ENCODE data around the gene SRRM3.
A peak's percentile ranks its signal among the peaks of the same experiment; 100 is the strongest.
"Not testable (repeated sequence)": the region's sequence is repeated elsewhere in the genome, so short reads cannot be mapped to it uniquely, and the experiment has no call there.

SRRM3 gene

GRCh38 chr7:76267107-76267893, 65.6 kb downstream of the SRRM3 start:
- no peak for DNase-seq

GRCh38 chr7:76267894-76268183, 66.1 kb downstream of the SRRM3 start:
- DNase-seq = no peak

DNA sequence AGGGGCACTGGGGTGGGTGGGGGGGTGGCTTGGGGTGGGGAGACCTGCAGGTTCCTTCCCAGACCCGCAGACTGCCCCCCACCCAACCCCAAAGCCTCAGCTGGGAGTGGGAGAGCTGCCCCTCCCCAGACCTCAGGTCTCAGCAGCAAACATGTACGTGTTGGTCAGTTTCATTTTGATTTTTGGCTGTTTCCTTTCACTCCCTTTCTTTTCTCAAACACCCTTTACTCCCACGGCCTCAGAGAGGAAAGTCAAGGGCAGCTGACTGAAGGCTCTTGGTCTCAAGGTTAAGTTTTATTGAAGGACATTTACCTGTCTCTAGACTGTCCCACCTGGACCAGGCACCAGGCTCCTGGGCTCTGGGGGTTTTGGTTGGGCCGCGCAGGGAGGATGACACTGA, 66.7 kb downstream of the SRRM3 start:
- no peak for DNase-seq

DNA sequence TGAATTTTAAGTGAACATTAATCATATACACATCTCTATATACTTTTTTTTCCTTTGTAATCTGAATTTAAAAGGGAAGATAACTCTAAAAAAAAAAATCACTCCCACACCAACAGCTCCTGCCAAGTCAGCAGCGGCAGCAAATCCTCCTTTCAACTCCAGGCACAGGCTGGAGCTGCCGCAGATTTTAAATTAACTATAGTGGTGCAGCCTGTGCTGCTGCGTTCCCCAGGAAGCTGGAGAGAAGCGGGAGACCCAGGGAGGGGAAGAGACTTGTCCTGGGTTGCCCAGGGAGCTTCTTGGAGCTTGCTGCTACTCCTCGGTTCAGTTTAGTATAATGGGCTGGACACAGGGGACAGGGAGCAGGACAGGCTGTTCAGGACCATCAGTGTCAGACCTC, 68.2 kb downstream of the SRRM3 start:
- no peak for DNase-seq

DNA sequence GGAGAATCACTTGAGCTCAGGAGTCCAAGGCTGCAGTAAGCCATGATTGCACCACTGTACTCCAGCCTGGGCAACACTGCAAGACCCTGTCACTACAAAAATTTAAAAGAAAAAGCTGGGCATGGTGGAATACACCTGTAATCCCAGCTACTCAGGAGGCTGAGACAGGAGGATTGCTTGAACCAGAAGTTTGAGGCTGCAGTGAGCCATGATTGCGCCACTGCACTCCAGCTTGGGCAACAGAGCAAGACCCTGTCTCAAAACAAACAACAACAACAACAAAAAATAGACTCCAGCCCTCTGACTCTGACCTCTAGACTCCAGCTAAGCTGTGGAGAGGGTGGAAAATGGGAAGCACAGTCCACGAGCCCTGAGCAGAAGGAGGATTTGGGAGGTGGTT, 69.7 kb downstream of the SRRM3 start:
- not testable (repeated sequence) for DNase-seq

GRCh38 chr7:76272142-76272541, 70.4 kb downstream of the SRRM3 start:
- DNase-seq = no peak

- DNase-seq = no peak
Observed at GRCh38 chr7:76272851-76273497, 71.3 kb downstream of the SRRM3 start.

GRCh38 chr7:76273503-76273902, 71.8 kb downstream of the SRRM3 start:
- no peak for DNase-seq

DNA sequence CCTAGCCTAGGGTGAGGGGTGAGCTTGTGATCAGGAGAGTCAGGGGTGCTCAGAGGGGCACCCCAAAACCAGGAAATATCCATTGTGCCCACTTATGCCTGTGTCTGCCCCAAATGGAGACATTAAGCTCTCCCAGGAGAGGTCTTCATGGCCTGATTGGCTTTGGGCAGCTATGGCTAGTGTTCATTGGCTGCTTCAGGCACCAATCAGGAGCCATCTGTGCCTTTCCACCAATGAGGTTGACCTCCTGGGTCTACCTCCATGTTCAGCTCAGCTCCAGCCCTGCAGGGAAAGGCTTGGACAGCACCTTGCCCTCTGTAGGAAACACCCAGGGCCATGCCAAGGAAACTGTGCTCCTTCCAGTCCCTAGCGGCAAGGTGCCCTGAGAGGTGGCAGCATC, 76.8 kb downstream of the SRRM3 start:
- no peak for DNase-seq

- no peak for DNase-seq
Observed at GRCh38 chr7:76280408-76280807, 78.7 kb downstream of the SRRM3 start.

- DNase-seq = no peak
Observed at GRCh38 chr7:76281006-76281705, 79.5 kb downstream of the SRRM3 start.

DNA sequence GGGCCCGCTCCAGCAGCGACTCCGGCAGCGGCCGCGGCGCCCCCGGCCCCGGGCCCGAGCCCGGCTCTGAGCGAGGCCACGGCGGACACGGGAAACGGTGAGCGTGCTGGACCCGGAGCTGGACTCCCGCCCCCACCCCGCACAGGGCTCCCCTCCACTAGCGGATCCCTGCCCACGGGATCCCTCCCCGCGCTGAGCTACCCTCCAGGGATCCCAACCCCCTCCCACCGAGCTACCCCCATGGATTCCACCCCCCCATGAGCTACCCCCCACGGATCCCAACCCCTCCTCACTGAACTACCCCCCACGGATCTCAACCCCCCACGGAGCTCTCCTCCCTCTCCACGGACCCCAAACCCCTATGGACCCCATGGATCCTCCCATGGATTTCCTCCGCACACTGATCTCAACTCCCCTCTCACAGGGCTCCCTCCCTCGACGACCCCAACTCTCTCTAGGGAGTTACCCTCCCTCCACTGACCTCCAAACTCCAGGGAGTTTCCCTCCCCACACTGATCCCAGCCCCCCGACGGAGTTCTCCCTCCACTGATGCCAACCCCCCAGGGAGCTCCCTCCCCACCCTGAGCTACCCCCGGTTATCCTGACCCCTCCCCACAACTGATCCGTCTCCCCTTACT, 80.1 kb downstream of the SRRM3 start:
- no peak for DNase-seq

DNA sequence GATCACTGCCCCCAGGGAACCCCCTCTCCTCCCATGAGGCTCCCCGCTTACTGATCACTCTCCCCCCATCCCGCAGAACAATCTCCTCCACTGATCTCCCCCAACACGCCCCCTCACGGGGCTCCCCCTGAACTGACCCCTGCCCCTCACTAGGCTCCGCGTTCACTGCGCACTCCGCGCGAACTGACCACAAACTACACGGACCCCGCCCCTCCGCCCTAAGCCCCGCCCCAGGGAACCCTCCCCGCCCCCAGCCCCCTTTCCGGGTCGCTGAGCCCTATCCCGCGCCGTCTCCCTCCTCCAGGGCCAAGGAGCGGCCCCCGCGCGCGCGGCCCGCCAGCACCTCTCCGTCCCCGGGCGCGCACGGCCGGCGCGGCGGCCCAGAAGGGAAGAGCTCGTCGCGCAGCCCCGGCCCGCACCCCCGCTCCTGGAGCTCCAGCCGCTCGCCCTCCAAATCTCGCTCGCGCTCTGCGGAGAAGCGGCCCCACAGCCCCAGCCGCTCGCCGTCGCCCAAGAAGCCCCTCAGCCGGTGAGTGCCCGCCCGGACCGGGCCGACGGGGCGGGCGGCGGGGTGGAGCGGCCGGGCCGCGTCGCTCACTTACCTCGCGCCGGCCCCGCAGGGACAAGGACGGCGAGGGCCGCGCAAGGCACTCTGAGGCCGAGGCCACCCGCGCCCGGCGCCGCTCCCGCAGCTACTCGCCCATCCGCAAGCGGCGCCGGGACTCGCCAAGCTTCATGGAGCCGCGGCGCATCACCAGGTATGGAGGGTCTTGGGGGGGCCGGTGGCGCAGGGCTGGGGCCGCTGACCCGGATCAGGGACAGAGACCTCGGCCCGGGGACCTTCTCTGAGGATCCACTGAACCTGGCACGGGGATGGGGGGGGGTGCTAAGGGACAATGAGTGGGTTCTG, 80.9 kb downstream of the SRRM3 start:
- no peak for DNase-seq

- no peak for DNase-seq
Observed at GRCh38 chr7:76283254-76284159, 81.8 kb downstream of the SRRM3 start.

DNA sequence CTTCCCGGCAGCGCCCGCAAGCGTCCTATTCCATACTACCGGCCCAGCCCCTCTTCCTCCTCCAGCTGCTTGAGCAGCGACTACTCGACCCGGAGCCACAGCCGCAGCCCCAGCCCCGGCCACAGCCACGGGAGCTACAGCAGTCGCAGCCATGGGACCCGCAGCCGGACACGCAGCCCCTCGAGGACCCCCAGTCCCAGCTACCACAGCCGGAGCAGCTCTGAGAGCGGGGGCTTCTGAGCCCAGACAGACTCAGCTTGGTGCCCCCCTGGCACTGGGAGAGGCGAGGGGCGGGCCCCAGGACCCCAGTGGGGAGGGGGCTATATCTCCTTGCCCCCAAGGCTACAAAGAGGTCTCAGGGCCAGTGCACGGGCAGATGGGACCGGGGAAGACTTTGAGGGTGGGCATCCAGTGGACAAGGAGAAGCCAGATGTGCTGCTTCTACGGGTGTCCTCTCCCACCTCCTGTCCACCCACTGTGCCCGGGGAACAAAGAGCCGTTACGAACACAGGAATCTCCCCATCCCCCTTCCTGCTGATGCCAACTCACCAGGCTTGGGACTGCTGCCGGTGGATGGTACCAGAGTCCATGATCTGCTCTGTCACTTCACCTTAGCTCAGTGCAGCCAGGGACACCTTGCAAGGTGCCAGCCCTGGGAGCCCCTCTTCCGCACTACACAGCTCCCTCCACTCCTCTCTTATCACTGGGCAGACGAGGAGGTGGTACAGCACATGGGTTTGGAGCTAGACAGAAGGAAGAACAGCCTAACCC, 84.1 kb downstream of the SRRM3 start:
- DNase-seq = no peak

DNA sequence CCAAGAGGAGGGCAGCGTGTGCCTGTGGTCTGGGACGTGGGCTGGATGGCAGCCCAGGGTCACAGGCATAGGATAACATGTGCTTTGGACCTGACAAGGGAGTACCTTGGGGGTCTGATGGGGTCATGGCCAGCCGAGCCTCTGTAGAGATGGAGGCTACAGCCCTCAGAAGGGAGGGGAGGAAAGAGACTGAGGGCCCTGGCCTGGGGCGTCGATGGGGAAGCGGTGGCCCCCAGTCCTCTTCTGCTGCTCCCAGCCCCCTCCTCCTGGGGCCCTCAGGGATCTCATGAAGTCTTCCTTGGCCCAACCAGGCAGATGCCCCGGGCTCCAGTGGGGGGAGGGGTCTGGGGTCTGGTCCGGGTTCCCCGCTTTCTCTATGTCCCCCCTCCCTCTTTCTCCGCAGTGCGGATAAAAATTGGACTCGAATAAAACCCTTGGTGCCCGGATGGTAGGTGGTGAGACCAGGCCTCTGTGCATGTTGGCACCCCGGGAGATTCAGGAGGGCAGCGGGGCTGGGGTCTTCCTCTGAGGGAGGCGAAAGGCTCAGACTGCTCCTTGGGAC, 85.2 kb downstream of the SRRM3 start:
- DNase-seq = no peak

GRCh38 chr7:76290847-76291350, 89.2 kb downstream of the SRRM3 start:
- not testable (repeated sequence) for DNase-seq

DNA sequence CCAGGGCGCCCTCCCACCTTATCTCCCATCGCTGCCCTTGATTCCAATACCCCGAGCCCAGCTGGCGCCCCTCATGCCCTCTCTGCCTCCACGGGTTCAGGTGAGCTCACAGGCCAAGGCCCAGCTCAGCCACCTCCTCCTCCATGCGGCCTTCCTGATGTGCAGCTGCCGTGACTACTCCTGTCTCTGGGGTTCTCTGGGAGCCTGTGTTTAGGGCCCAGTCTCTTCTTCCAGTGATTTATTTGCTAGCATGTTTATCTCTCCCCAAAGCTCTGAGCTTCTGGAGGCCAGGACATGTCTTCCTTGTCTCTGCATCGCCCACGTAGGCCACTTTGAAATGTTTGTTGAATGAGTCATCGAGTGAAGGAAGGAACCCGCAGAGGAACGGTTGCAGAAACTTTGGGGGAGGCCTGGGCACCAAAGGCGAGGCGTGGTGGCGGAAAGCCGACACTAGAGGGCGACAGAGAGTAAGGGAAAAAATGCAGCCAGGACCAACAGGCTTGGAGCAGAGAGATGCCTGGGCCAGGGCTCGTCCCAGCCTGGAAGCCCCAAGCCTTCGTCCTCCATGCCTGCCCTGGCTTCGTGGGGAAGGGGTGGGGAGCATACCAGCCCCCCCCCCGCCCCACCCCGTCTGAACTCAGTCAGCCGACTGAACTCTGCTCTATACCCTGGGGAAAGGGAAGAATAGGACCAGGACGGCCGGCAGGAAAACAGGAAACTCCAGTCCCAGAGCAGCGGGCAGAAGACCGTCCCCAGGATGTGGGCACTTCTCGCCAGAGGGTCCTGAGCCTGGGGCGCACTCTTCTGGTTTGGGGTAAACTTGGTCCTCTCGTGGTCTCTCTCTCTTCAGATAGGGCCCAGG, 89.9 kb downstream of the SRRM3 start:
- peak; percentile 92 for DNase-seq

GRCh38 chr7:76292213-76292573, 90.5 kb downstream of the SRRM3 start:
- DNase-seq = no peak
